Astrocyte of the spinal cord (primary cell): Measurements from ENCODE around the gene ARL15.

ENCODE experiments used
- DNase-seq: peaks from one replicate; pipeline ENCODE4 v3.0.0; 2011; ENCODE audit warnings: low read depth, low spot score
- H3K4me3 ChIP-seq: 2 replicates; pipeline ENCODE4 v1.5.1; 2011; ENCODE audit warnings: low read depth, mild to moderate bottlenecking, low read length, moderate library complexity
- CTCF ChIP-seq: IDR thresholded peaks from 2 replicates; pipeline ENCODE4 v1.5.1; 2012; ENCODE audit warnings: low read depth, mild to moderate bottlenecking, low read length, inconsistent platforms
- in situ Hi-C: cut with HindIII; loops from 2 replicates; pipeline ENCODE4 v1.10.0; 2017; ENCODE audit warnings: low sequenced_read_pairs

Gene ARL15

DNA sequence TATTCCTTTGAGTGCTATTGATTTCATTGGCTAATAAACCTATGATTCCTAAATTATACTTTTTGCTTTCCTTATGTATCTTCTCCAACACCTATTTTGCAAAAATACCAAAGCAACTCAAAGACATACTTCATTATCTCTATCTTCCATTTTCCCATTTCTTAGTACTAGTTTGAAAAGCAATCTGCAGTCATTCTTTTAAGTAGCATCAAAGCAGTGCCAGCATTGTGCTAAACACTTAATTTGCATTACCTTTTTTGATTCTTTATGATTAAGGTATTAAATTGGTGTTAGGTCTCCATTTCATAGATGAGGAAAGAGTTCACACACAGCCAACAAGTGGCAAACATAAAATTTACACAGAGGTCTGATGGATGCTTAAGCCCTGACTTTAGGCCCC lies 330.3 kb downstream of the ARL15 start:
- no peak for TF ChIP-seq CTCF
- in situ Hi-C loops = no loop called here
- no peak for DNase-seq
- H3K4me3 ChIP-seq = no peak overlapping the region

DNA sequence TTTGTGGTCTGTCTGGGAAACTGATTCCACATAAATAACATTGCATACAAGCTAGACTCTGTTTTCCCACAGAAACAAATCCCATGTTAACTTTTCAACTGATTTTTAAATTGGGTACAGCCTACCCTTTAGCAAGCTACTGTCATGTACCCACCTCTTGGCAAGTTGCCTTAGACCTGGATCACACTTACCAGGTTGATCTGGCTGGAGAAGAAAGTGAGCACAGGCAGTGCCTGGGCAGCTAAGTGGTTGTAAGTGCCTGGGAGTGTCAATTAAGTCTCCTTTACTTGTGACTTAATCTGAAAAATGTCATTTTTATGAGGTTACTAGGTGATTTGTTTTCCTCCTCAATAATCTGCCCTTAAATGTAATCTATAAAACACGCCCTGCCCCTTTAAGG lies 336.4 kb downstream of the ARL15 start:
- TF ChIP-seq CTCF = no peak
- in situ Hi-C loops = no loop called here

DNA sequence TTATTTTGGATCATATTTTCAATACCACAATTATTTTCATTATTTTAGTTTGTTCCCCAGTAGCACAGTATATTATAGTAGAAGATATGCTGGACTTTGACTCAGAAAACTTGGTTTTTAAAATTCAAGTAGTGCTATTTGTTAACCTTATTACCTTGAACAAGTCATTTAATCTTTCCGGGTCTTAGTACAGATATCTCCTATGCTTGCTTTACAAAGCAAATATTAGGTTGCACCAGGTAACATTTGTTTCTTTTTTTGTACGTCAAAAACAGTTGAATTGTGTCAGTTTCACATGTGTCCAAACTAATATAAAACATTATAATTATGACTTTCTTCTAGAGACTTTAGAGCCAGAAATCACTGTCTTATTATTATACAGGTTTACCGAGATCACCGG lies 338.1 kb downstream of the ARL15 start:
- DNase-seq = no peak
- H3K4me3 ChIP-seq = no peak overlapping the region
- TF ChIP-seq CTCF = no peak
- in situ Hi-C loops = no loop called here

More for the DNA sequence above, 336.4 kb downstream of the ARL15 start:
- no peak for DNase-seq
- no peak overlapping the region for H3K4me3 ChIP-seq

- no peak for TF ChIP-seq CTCF
Measured at GRCh38 chr5:53971551-53971950, 338.8 kb downstream of the ARL15 start.

GRCh38 chr5:53971131-53971530 lies 339.2 kb downstream of the ARL15 start:
- DNase-seq = no peak
- no peak overlapping the region for H3K4me3 ChIP-seq
- no peak for TF ChIP-seq CTCF
- in situ Hi-C loops = no loop called here

More at GRCh38 chr5:53971551-53971950, 338.8 kb downstream of the ARL15 start:
- H3K4me3 ChIP-seq = no peak overlapping the region
- in situ Hi-C loops = no loop called here
- no peak for DNase-seq

GRCh38 chr5:53970475-53970874 lies 339.9 kb downstream of the ARL15 start:
- DNase-seq = no peak
- in situ Hi-C loops = no loop called here

More at GRCh38 chr5:53970475-53970874, 339.9 kb downstream of the ARL15 start:
- H3K4me3 ChIP-seq = no peak overlapping the region
- no peak for TF ChIP-seq CTCF
